OCI-LY7 (cell line): ENCODE results near the gene PPFIBP1.

Experiments used
- CTCF ChIP-seq: fragments of 200-600 bp; sonication (generic); conservative IDR thresholded peaks from 2 replicates; pipeline ENCODE4 v1.5.1; 2014; ENCODE audit warnings: mild to moderate bottlenecking, antibody characterized with exemption, low read length, moderate library complexity, mixed read lengths
- EZH2phosphoT487 ChIP-seq: fragments of 200-600 bp; sonication (generic); IDR thresholded peaks from 2 replicates; pipeline ENCODE4 v1.6.1; 2018; ENCODE audit warnings: low read depth, borderline replicate concordance, mild to moderate bottlenecking, mixed run types, antibody characterized with exemption, low read length, moderate library complexity, mixed read lengths

DNA sequence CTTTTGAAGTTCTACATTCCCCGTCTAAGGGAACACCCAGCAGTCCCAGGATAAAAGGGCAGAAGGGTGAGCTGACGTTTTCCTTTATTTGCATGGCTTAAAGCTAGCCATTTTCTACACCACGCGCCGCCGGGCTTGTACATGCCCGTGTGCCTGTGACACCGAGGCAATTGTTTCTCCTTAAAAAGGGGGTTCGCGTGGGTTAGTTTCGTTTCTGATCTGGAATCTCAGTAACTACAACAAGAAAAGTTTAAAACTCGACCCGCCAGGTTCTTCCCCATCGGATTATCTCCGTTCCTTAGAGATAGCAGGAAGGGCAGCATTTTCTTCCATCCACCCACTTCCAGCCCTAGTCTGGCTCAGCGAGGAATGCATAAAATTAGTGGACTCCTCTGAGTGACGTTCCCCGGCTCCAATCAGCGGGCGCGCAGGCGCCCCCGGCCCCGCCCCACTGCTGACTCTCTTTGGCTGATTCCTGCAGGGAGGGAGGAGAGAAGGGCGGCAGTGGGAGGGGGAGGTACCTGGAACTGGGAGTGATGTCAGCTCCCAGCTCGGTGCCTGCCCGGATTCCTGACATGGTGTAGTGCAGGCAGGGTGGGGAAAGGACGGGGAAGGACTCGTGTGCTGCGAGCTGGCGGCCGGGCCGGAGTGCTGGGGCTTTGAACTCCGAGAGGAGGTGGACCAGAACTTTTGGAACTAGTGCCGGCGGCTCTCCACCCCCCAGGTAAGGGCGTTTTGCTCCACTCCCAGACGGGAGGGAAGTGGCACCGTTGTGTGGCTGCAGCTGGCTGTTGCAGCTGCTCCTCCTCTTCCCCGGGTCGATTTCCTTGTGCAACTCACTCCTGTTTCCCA lies at the start of gene PPFIBP1:
- TF ChIP-seq CTCF: no peak
- no peak for TF ChIP-seq EZH2phosphoT487
